ENCODE data around the gene PDE4D. TPM values are rescaled to one million over a fixed set of nuclear protein-coding genes. Genes with fewer than 3 reads are reported as not detected.
A peak's percentile ranks its signal among the peaks of the same experiment; 100 is the strongest.

The PDE4D gene
- total RNA-seq, 1 experiment from 2014 or later, result 6.5 TPM

- POLR2A ChIA-PET (ENCODE audit: low non-redundant PET), result no interaction called here
- Histone ChIP-seq H3K9me3 (ENCODE audit: low read depth, low read length, poor library complexity, severe bottlenecking) (no peaks in the 10 kb centered on the region), H3K4me1 (ENCODE audit: insufficient read depth, low read length, poor library complexity, severe bottlenecking) (peaks cover 51% of the 10 kb centered on the region), H3K27ac (ENCODE audit: low read depth, low read length, poor library complexity, severe bottlenecking) (peak overlapping the region; percentile 98), H3K27me3 (replicated peaks; ENCODE audit: insufficient read depth, low read depth, low read length, poor library complexity) (no peaks in the 10 kb centered on the region), H3K36me3 (ENCODE audit: insufficient read depth, low read length, poor library complexity, severe bottlenecking) (no peaks in the 10 kb centered on the region), H3K4me3 (ENCODE audit: low read depth, low read length, poor library complexity, severe bottlenecking) (peak overlapping the region; percentile 22)
- DNase-seq (ENCODE audit: low spot score), result peak; percentile 64
- CTCF ChIA-PET, result no interaction called here
- TF ChIP-seq EZH2 (IDR thresholded peaks at IDR 0.05; ENCODE audit: borderline replicate concordance, low read depth, low read length, poor library complexity, severe bottlenecking), result no peak
- TF ChIP-seq CTCF (conservative IDR thresholded peaks at IDR 0.05; ENCODE audit: low read depth, low read length), result no peak
- TSS peak; percentile 81 for BruUV-seq (replicated peaks)
- intact Hi-C loops (cut with micrococcal nuclease; ENCODE audit: unreplicated experiment), result loop anchor here (2.0 to 5.0 kb wide), 2 partner anchors 45 to 88 kb away; no protein-coding TSS in a partner anchor
These were observed 766.6 kb downstream of the PDE4D start for GRCh38 chr5:59126708-59127573.

- ChIA-PET CTCF (no interaction called here), POLR2A (ENCODE audit: low non-redundant PET) (no interaction called here)
- intact Hi-C loops (cut with micrococcal nuclease; ENCODE audit: unreplicated experiment), result loop anchor here (2.0 to 5.0 kb wide), 2 partner anchors 46 to 87 kb away; no protein-coding TSS in a partner anchor
- H3K4me1 ChIP-seq (ENCODE audit: insufficient read depth, low read length, poor library complexity, severe bottlenecking), result peaks cover 51% of the 10 kb centered on the region
- BruUV-seq (replicated peaks), result no TSS peak
- TF ChIP-seq EZH2 (IDR thresholded peaks at IDR 0.05; ENCODE audit: borderline replicate concordance, low read depth, low read length, poor library complexity, severe bottlenecking) (no peak), CTCF (conservative IDR thresholded peaks at IDR 0.05; ENCODE audit: low read depth, low read length) (no peak)
- H3K27ac ChIP-seq (ENCODE audit: low read depth, low read length, poor library complexity, severe bottlenecking), result peak overlapping the region; percentile 98
- H3K9me3 ChIP-seq (ENCODE audit: low read depth, low read length, poor library complexity, severe bottlenecking), result no peaks in the 10 kb centered on the region
- H3K27me3 ChIP-seq (replicated peaks; ENCODE audit: insufficient read depth, low read depth, low read length, poor library complexity), result no peaks in the 10 kb centered on the region
- peak; percentile 26 for DNase-seq (ENCODE audit: low spot score)
- peak overlapping the region; percentile 22 for H3K4me3 ChIP-seq (ENCODE audit: low read depth, low read length, poor library complexity, severe bottlenecking)
- no peaks in the 10 kb centered on the region for H3K36me3 ChIP-seq (ENCODE audit: insufficient read depth, low read length, poor library complexity, severe bottlenecking)
These were observed 767.4 kb downstream of the PDE4D start for GRCh38 chr5:59126016-59126707.

GRCh38 chr5:59125011-59125961 is 768.2 kb downstream of the PDE4D start:
- no TSS peak for BruUV-seq (replicated peaks)
- TF ChIP-seq EZH2 (IDR thresholded peaks at IDR 0.05; ENCODE audit: borderline replicate concordance, low read depth, low read length, poor library complexity, severe bottlenecking), result no peak
- TF ChIP-seq CTCF (conservative IDR thresholded peaks at IDR 0.05; ENCODE audit: low read depth, low read length), result no peak
- intact Hi-C loops (cut with micrococcal nuclease; ENCODE audit: unreplicated experiment), result loop anchor here (5.0 kb wide), 1 partner anchor 47 kb away; no protein-coding TSS in a partner anchor
- Histone ChIP-seq H3K4me1 (ENCODE audit: insufficient read depth, low read length, poor library complexity, severe bottlenecking) (peaks cover 51% of the 10 kb centered on the region), H3K9me3 (ENCODE audit: low read depth, low read length, poor library complexity, severe bottlenecking) (no peaks in the 10 kb centered on the region), H3K4me3 (ENCODE audit: low read depth, low read length, poor library complexity, severe bottlenecking) (peak overlapping the region; percentile 22), H3K27ac (ENCODE audit: low read depth, low read length, poor library complexity, severe bottlenecking) (peak overlapping the region; percentile 98), H3K27me3 (replicated peaks; ENCODE audit: insufficient read depth, low read depth, low read length, poor library complexity) (no peaks in the 10 kb centered on the region), H3K36me3 (ENCODE audit: insufficient read depth, low read length, poor library complexity, severe bottlenecking) (no peaks in the 10 kb centered on the region)
- peak; percentile 88 for DNase-seq (ENCODE audit: low spot score)
- CTCF ChIA-PET, result no interaction called here
- POLR2A ChIA-PET (ENCODE audit: low non-redundant PET), result no interaction called here
